HEK293T (cell line): ENCODE data around the gene CASP9.

Experiments
- ELF4 ChIP-seq: fragments of 450-650 bp; IDR thresholded peaks from 2 replicates; pipeline ENCODE4 v1.6.1; 2017; ENCODE audit warnings: antibody characterized with exemption
- FOXK2 ChIP-seq: fragments of 450-650 bp; IDR thresholded peaks from 2 replicates; pipeline ENCODE4 v1.6.1; 2016; ENCODE audit warnings: mild to moderate bottlenecking
- FOXM1 ChIP-seq: fragments of 450-650 bp; IDR thresholded peaks from 2 replicates; pipeline ENCODE4 v1.6.1; 2017; ENCODE audit warnings: mild to moderate bottlenecking, borderline replicate concordance
- HDGF ChIP-seq: fragments of 450-650 bp; IDR thresholded peaks from 2 replicates; pipeline ENCODE4 v1.6.1; 2017; ENCODE audit warnings: antibody characterized with exemption, borderline replicate concordance
- L3MBTL2 ChIP-seq: fragments of 450-650 bp; conservative IDR thresholded peaks from 2 replicates; pipeline ENCODE4 v1.6.1; 2016; ENCODE audit warnings: mild to moderate bottlenecking
- LEF1 ChIP-seq: fragments of 450-650 bp; IDR thresholded peaks from 2 replicates; pipeline ENCODE4 v1.6.1; 2017; ENCODE audit warnings: mild to moderate bottlenecking, borderline replicate concordance
- NFRKB ChIP-seq: fragments of 450-650 bp; IDR thresholded peaks from 2 replicates; pipeline ENCODE4 v1.6.1; 2016; ENCODE audit warnings: mild to moderate bottlenecking, moderate library complexity
- SP1 ChIP-seq: fragments of 450-650 bp; IDR thresholded peaks from 2 replicates; pipeline ENCODE4 v1.6.1; 2017
- TARDBP ChIP-seq: fragments of 450-650 bp; IDR thresholded peaks from 2 replicates; pipeline ENCODE4 v1.6.1; 2016

GRCh38 chr1:15507278-15507677 is 16.7 kb downstream of the CASP9 start:
- TF ChIP-seq FOXM1, result no peak
- TF ChIP-seq L3MBTL2, result no peak
- no peak for TF ChIP-seq SP1
- no peak for TF ChIP-seq HDGF
- TF ChIP-seq NFRKB, result no peak
- no peak for TF ChIP-seq FOXK2
- TF ChIP-seq TARDBP, result no peak
- no peak for TF ChIP-seq ELF4
- TF ChIP-seq LEF1, result no peak
